ENCODE data around the gene PROK1.
"Not testable (repeated sequence)": the region's sequence is repeated elsewhere in the genome, so short reads cannot be mapped to it uniquely, and the experiment has no call there.

Gene PROK1, protein sequence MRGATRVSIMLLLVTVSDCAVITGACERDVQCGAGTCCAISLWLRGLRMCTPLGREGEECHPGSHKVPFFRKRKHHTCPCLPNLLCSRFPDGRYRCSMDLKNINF

DNA sequence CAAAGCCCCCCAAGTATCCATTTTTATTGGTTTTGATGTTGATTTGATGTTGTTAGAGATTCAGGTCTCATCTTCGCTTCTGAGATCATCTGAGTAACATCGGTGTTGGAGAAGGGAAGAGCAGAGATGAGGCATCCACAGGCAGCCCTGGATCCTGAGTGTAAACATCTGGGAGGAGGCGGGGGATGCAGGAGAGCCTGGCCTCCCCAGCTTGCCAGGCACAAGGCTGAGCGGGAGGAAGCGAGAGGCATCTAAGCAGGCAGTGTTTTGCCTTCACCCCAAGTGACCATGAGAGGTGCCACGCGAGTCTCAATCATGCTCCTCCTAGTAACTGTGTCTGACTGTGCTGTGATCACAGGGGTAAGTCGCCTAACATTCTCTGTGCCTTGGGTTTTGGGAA is at the start of gene PROK1:
Gene PROK1 (plus strand): TSS at position 221 of the 400 bp plus-strand sequence. CDS start 68 bp downstream, at position 289.
- Histone ChIP-seq H3K4me3 (IDR thresholded peaks at IDR 0.05; ENCODE audit: insufficient read depth, low read depth, low read length) (no peak within 1 kb of the TSS), H4K20me1 (ENCODE audit: insufficient read depth) (no peaks in the 10 kb centered on the region), H2AFZ (ENCODE audit: low read depth) (no peak within 1 kb of the TSS), H3K27me3 (ENCODE audit: insufficient read depth, low read depth) (no peaks in the 10 kb centered on the region), H3K4me2 (no peak within 1 kb of the TSS), H3K27ac (no peak within 1 kb of the TSS), H3K4me1 (ENCODE audit: low read depth, poor library complexity, severe bottlenecking) (no peaks in the 10 kb centered on the region), H3K36me3 (ENCODE audit: insufficient read depth) (no peaks in the 10 kb centered on the region), H3K9ac (no peak within 1 kb of the TSS), H3K79me2 (ENCODE audit: insufficient read depth, low read depth) (no peaks in the 10 kb centered on the region)
- TF ChIP-seq, protein P1, sequence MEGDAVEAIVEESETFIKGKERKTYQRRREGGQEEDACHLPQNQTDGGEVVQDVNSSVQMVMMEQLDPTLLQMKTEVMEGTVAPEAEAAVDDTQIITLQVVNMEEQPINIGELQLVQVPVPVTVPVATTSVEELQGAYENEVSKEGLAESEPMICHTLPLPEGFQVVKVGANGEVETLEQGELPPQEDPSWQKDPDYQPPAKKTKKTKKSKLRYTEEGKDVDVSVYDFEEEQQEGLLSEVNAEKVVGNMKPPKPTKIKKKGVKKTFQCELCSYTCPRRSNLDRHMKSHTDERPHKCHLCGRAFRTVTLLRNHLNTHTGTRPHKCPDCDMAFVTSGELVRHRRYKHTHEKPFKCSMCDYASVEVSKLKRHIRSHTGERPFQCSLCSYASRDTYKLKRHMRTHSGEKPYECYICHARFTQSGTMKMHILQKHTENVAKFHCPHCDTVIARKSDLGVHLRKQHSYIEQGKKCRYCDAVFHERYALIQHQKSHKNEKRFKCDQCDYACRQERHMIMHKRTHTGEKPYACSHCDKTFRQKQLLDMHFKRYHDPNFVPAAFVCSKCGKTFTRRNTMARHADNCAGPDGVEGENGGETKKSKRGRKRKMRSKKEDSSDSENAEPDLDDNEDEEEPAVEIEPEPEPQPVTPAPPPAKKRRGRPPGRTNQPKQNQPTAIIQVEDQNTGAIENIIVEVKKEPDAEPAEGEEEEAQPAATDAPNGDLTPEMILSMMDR (conservative IDR thresholded peaks at IDR 0.05; ENCODE audit: low read depth, low read length) = no peak

DNA sequence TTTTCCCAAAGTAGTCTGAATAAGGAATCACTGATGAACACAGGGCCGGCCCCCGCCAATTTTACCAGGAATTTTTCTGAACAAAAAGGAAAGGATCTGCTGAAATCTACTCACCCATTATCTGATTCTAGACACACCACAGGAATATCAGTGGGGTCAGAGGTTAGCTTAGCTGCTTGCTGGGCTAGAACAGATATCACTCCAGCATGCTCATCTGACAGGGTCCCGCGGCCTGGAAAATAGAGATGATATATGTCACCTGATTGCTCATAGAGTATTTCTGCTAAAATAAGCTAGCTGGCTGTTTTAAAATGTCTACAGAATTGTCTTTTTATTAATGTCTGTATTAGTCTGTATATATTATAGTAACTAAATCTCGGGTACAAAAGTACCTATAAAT is 47.1 kb upstream of the PROK1 start:
- no peak overlapping the region for H3K9ac ChIP-seq
- H3K4me3 ChIP-seq (IDR thresholded peaks at IDR 0.05; ENCODE audit: insufficient read depth, low read depth, low read length) = no peak overlapping the region
- H3K27me3 ChIP-seq (ENCODE audit: insufficient read depth, low read depth) = no peaks in the 10 kb centered on the region
- H3K27ac ChIP-seq = no peak overlapping the region
- no peak overlapping the region for H3K4me2 ChIP-seq
- TF ChIP-seq, protein P1 (conservative IDR thresholded peaks at IDR 0.05; ENCODE audit: low read depth, low read length) = no peak
- H3K4me1 ChIP-seq (ENCODE audit: low read depth, poor library complexity, severe bottlenecking) = peaks cover 6% of the 10 kb centered on the region
- no peaks in the 10 kb centered on the region for H3K36me3 ChIP-seq (ENCODE audit: insufficient read depth)
- no peaks in the 10 kb centered on the region for H4K20me1 ChIP-seq (ENCODE audit: insufficient read depth)
- no peak overlapping the region for H2AFZ ChIP-seq (ENCODE audit: low read depth)
- H3K79me2 ChIP-seq (ENCODE audit: insufficient read depth, low read depth) = peaks cover 19% of the 10 kb centered on the region

DNA sequence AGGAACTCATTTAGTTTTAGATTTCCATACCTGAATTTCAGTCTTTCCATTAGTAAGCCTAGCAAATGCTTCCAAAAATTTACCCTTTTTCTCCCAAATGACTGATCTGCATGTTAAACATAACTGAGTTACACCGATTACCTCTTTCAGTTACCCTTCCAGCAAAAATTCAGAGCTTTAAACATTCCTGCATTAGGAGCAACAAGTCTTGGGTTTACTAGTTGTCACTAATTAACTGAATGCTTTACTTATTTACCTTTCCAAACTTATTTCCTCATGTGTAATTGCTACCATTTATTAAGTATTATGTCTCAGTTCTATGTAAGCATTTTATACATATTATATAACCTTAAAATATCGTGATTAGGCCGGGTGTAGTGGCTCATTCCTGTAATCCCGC is 46.5 kb upstream of the PROK1 start:
- Histone ChIP-seq H2AFZ (ENCODE audit: low read depth) (no peak overlapping the region), H3K4me2 (no peak overlapping the region), H3K4me1 (ENCODE audit: low read depth, poor library complexity, severe bottlenecking) (peaks cover 6% of the 10 kb centered on the region), H4K20me1 (ENCODE audit: insufficient read depth) (no peaks in the 10 kb centered on the region), H3K4me3 (IDR thresholded peaks at IDR 0.05; ENCODE audit: insufficient read depth, low read depth, low read length) (no peak overlapping the region), H3K9ac (no peak overlapping the region), H3K27me3 (ENCODE audit: insufficient read depth, low read depth) (no peaks in the 10 kb centered on the region), H3K36me3 (ENCODE audit: insufficient read depth) (no peaks in the 10 kb centered on the region), H3K79me2 (ENCODE audit: insufficient read depth, low read depth) (peaks cover 19% of the 10 kb centered on the region), H3K27ac (no peak overlapping the region)
- TF ChIP-seq, protein P1 (conservative IDR thresholded peaks at IDR 0.05; ENCODE audit: low read depth, low read length) = no peak

- H3K4me1 ChIP-seq (ENCODE audit: low read depth, poor library complexity, severe bottlenecking); H2AFZ ChIP-seq (ENCODE audit: low read depth); H3K9ac ChIP-seq; H3K4me3 ChIP-seq (IDR thresholded peaks at IDR 0.05; ENCODE audit: insufficient read depth, low read depth, low read length); H4K20me1 ChIP-seq (ENCODE audit: insufficient read depth); H3K27me3 ChIP-seq (ENCODE audit: insufficient read depth, low read depth); H3K36me3 ChIP-seq (ENCODE audit: insufficient read depth); H3K27ac ChIP-seq: not testable (repeated sequence)
- H3K4me2 ChIP-seq = peak overlapping the region; percentile 54
- peaks cover 19% of the 10 kb centered on the region for H3K79me2 ChIP-seq (ENCODE audit: insufficient read depth, low read depth)
Measured at GRCh38 chr1:110406407-110406806, 44.5 kb upstream of the PROK1 start.

Data from KMS-11 (cell line).